HG02840 (cell line): ENCODE measurements around the gene DHRSX.
"Not testable (repeated sequence)": the region's sequence is repeated elsewhere in the genome, so short reads cannot be mapped to it uniquely, and the experiment has no call there.

Experiments
- ATAC-seq: cut with Tn5 transposase; IDR thresholded peaks from one replicate; pipeline ENCODE4 v1.9.1; 2021; ENCODE audit warnings: mild to moderate bottlenecking, moderate library complexity, moderate number of reproducible peaks; ENCODE audit not compliant: unreplicated experiment, low FRiP score

Gene DHRSX, protein sequence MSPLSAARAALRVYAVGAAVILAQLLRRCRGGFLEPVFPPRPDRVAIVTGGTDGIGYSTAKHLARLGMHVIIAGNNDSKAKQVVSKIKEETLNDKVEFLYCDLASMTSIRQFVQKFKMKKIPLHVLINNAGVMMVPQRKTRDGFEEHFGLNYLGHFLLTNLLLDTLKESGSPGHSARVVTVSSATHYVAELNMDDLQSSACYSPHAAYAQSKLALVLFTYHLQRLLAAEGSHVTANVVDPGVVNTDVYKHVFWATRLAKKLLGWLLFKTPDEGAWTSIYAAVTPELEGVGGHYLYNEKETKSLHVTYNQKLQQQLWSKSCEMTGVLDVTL

DNA sequence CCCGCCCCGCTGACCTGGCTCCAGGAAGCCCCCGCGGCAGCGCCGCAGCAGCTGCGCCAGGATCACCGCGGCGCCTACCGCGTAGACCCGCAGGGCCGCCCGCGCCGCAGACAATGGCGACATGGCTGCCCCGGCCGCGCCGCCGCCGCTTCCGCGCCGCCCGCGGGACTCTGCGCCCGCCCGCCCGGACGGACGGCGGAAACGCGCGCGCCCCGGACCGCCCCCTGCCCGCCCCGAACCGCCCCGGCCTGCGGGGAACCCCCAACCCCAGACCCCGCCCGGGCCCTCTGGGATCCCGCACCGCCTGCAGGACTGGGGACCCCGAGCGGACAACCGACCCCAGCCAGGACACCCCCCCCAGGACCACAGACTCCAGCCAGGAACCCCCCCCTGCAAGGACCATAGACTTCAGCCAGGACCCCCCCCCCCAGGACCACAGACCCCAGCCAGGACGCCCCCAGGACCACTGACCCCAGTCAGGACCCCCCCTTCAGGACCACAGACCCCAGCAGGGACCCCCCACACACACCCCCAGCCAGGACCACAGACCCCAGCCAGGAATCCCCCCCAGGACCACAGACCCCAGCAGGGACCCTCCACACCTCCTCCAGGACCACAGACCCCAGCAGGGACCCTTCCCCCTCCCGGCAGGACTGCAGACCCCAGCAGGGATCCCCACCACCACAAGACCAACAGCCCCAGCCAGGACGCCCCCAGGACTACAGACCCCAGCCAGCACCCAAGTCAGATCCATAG, at the start of gene DHRSX, which contains the start of gene ZBED1:
Gene DHRSX, minus strand, starts transcription at position 174 of the 756 bp plus-strand sequence. Its CDS starts 51 bp downstream, at position 123.
Gene ZBED1, minus strand, starts transcription at position 174 of the 756 bp plus-strand sequence. CDS start 10,257 bp downstream, outside the sequence.
- ATAC-seq = no peak

DNA sequence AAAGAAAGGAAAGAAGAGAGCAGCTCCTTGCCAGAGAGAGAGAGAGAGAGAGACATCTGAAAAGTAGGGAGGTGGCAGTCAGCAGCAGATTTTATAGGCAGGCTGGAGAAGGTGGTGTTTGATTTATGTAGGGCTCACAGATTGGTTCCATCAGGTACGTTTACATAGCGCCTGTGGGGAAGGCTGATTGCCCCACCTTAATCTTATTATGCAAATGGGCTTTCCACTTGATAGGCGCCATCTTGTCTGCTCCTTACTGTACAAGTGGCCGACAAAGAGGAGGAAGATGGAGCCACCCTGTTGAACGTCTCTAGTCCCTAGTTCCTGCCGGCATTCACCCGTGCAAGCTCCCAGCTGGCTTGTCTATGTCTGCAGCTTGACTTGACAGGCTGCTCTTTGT, 49.1 kb upstream of the DHRSX start:
- ATAC-seq = no peak

DNA sequence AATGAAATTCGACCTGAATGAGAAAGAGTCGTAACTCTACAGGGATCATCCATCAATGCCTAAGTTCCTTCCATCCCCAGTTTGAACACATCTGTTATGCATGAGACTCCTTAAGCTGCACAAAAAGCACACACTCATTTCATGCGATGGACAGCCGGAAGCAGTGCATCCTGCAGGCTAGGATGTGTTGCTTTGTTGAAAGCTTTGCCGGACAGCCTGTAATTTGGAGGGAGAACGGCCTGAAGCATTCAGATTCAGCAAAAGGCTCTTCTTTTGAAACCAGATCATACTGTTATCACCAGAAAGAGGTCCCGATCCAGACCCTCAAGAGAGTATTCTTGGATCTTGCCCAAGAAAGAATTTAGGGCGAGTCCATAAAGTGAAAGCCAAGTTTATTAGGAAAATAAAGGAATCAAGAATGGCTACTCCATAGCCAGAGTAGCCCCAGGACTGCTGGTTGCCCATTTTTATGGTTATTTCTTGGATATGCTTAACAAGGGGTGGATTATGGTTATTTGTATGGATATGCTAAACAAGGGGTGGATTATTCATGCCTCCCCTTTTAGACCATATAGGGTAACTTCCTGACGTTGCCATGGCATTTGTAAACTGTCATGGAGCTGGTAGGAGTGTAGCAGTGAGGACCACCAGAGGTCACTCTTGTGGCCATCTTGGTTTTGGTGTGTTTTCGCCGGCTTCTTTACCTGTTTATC, 48.1 kb upstream of the DHRSX start:
- ATAC-seq = no peak

DNA sequence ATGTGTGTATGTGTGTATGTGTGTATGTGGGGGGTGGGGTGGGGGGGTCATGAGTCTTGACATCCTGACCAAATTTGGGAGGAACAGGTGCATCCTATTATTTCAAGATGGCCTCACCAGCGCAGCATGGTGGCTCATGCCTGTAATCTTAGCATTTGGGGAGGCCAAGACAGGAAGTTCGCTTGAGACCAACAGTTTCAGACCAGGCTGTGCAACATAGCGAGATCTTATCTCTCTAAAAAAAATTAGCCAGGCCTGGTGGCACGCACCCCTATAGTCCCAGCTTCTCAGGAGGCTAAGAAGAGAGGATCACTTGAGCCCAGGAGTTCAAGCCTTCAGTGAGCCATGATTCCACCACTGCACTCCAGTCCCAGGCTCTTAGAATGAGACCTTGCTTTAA, 47.0 kb upstream of the DHRSX start:
- no peak for ATAC-seq

DNA sequence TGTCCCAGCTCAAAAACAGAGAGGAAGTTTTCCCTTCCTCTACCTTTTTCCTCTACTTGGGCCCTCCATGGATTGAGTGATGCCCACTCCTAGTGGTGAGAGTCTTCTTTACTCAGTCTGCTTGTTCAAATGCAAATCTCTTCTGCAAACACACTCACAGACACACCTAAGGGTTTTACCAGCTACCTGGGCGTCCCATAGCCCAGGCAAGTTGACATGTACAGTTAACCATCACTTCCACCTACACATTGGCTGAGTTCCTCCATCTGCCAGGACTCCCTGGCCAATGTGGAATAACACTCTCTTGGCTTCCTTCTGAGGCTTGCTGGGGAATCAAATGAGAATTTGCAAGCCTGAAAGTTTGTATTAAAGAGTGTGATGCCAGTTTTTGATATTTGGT, 45.7 kb upstream of the DHRSX start:
- ATAC-seq = no peak

DNA sequence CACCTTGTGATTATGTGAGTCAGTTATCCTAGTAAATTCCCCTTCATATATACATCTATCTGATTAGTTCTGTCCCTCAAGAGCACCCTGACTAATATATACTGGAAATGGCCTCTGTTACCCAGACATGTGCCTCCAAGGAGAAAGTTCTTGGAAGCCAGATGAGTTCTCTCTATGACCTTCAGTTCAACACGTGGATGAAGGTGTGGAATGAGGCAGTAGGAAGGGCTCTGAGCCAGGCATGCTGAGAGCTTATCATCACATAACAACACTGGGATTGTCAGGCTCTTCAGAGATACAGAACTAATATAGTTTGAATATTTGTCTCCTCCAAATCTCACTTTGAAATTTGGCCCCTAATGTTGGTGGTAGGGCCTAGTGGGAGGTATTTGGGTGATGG, 44.4 kb upstream of the DHRSX start:
- no peak for ATAC-seq

DNA sequence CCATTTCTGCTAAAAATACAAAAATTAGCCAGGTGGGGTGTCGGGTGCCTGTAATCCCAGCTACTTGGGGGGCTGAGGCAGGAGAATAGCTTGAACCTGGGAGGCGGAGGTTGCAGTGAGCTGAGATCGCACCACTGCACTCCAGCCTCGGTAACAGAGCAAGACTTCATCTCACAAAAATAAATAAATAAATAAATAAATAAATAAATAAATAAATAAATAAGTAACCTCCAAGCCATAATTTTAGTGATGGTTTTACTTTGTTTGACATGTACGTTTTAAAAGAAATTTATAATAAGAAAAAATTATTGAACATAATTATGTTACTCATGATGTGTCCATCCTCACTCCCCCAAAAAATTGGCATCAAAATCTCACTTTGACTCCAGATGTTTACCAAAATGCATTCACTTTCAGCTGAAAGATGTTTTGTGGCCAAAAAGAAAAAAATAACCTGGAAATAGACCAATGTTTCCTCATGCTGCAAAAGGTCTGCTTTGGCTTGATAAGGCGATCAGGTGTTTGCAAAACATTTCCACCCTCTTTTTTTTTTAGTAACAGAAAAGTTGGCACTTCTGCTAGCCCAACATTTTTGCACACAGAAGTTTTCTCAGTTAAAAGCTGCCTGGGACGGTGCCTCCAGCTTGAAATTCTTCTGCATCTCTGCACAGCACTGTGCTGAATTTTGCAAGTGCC, 42.2 kb upstream of the DHRSX start:
- no peak for ATAC-seq

DNA sequence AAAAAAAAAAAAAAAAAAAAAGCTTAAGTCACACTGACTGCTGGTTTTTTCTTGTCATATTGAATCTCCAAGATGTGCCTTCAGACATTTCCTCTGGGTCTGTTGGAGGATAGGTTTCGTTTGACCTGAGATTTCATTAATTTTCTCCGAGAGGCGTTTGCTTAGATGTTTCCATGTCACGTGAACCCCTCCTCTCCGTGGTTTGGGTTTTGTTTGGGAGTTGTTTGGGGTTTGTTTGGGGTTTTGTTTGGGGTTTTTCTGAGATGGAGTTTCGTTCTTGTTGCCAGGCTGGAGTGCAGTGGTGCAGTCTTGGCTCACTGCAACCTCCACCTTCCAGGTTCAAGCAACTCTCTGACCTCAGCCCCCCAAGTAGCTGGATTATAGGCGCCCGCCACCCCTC, 40.8 kb upstream of the DHRSX start:
- no peak for ATAC-seq

DNA sequence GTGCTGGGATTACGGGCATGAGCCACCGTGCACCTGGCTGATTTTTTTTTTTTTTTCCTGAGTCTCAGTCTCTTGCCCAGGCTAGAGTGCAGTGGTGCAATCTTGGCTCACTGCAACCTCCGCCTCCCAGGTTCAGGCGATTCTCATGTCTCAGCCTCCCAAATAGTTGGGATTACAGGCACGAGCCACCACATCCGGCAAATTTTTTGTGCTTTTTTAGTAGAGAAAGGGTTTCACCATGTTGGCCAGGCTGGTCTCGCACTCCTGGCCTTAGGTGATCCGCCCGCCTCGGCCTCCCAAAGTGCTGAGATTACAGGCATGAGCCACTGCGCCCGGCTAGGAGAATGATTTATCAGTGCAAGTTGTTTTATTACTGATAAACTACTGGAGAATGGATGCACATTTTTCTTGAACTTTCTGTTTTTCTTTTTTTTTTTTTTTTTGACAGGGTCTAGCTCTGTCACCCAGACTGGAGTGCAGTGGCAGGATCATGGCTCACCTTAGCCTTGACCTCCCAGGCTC, 39.7 kb upstream of the DHRSX start:
- no peak for ATAC-seq

DNA sequence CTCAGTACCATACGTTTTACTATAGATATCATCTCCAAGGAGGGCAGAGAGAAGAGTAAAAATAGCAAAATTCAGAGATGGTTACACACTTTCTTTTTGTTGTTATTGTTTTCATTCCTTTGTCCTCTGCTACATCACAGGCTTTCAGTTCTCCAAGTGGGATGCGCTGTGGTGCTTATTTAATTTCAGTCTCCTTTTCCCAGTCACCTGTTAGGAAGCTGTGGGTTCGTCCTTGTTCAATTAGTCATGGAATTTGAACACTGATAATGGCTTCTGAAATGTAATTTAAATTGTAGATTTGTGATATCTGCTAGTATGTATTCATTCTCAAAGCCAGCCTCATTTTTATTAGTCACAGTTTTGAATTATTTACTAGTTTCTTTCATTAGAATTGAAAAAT, 38.8 kb upstream of the DHRSX start:
- ATAC-seq = no peak

DNA sequence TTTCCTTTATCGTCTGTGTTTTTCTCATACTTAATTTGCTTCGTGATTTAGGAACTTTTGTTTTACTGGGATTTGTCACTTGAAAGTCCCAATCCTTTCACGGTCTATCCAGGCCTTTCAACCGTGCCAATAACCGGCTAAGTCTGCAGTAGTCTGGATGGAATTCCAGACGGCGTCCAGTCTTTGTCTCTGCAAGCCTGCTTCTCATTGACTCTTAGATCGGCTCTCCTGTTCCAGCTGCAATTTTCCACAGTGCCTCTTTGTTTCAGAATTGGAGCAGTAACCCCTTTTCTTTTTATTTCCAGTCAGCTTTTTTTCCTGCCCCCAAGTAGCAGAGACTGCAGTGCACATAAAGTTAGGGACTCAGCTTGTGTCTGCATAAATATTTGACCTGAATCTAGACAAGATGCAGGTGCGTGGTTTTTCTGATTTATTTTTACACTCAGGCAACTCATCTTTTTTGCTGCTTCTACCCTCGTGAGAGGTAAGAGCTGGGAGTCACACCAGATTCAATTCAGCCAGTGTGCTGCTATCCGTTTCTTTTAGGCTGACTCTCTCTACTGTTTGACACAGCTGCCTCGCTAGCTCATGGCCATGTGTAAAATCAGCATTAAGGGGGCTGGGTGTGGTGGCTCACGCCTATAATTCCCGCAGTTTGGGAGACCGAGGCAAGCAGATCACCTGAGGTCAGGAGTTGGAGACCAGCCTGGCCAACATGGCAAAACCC, 37.4 kb upstream of the DHRSX start:
- ATAC-seq = no peak

DNA sequence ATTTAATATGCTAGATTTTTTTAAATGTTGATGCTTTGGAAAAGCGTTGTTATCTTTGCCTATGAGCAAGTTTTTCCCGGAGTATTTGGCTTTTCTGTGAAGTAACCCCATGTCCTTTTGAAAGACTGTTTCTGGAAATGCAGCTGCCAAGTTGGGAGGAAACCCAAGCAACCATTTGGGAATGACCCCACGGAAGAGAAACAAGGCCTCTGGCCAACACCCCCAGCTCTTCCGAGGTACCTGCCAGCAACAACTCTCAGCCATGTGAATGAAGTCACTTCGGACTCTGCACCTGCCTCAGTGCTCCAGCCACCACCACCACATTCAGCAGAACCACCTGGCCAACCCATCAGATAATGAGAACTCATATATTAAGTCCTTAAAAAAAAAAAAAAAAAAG, 36.2 kb upstream of the DHRSX start:
- no peak for ATAC-seq

DNA sequence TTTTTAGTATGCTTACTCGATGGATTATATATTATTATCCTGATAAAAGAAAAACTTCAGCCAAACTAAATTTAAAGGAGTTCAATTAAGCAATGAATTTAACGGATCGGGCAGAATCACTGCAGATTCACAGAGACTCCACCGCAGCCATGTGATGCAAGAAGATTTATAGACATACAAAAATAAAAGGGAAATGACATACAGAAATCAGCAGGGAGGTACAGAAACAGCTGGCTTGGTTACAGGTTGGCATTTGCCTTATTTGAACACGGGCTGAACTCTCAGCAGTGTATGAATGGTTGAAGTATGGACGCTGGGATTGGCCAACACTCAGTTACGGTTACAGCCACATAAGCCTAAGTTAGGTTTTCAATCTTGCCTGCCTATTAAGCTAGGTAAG, 35.4 kb upstream of the DHRSX start:
- ATAC-seq = no peak

DNA sequence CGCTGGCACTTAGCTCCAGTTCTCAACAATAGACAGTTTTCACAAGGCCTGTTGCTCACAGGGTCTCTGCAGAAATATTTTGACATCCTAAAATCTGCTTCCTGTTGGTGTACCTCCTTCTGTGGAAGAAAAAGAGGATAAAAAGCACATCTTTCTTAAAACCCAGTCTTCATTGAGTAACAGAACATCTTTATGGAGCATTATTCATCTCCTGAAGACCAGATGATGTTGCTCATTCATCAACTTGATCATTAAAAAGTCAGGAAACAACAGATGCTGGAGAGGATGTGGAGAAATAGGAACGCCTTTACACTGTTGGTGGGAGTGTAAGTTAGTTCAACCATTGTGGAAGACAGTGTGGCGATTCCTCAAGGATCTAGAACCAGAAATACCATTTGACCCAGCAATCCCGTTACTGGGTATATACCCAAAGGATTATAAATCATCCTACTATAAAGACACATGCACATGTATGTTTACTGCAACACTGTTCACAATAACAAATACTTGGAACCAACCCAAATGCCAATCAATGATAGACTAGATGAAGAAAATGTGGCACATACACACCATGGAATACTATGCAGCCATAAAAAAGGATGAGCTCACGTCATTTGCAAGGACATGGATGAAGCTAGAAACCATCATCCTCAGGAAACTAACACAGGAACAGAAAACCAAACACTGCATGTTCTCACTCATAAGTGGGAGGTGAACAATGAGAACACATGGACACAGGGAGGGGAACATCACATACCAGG, 33.7 kb upstream of the DHRSX start:
- not testable (repeated sequence) for ATAC-seq

DNA sequence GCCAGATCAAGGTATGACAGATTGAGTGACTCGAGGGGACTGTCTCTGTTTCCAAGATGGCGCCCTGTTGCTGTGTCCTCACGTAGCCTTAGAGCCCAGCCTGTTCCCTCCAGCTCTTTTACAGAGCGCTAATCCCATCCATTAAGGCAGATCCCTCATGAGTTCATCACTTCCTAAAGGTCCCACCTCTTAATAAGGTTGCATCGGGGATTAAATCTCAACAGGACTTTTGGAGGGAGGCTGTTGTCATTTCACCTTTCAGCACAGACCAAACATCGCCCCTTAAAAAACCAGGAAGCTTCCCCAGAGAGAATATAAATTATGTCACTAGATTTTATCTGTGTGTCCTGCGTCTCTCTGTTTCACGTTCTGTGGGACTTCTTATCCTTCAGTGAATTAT, 32.6 kb upstream of the DHRSX start:
- no peak for ATAC-seq

DNA sequence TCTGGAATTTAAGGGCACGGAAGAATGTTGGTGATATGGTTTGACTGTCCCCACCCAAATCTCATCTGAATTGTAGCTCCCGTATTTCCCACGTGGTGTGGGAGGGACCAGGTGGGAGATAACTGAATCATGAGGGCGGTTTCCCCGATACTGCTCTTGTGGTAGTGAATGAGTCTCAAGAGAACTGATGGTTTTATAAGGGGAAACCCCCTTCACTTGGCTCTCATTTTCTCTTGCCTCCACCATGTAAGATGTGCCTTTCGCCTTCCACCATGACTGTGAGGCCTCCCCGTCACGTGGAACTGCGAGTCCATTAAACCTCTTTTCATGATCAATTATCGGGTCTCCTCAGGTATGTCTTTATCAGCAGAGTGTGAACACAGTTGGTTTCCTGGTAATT, 25.6 kb upstream of the DHRSX start:
- no peak for ATAC-seq

DNA sequence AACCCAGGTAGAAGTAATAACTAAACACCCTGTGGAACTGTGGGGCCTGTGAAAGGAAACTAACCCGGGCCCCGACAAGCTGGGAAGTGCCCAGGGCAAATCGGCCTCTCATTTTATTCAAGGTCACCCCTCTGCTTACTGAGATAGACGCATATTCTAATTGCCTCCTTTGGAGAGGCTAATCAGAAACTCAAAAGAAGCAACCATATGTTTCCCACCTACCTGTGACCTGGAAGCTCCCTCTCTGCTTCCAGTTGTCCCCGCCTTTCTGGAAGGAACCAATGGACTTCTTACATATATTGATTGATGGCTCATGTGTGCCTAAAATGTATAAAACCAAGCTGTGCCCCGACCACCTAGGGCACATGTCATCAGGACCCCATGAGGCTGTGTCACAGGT, 23.1 kb upstream of the DHRSX start:
- ATAC-seq = no peak

DNA sequence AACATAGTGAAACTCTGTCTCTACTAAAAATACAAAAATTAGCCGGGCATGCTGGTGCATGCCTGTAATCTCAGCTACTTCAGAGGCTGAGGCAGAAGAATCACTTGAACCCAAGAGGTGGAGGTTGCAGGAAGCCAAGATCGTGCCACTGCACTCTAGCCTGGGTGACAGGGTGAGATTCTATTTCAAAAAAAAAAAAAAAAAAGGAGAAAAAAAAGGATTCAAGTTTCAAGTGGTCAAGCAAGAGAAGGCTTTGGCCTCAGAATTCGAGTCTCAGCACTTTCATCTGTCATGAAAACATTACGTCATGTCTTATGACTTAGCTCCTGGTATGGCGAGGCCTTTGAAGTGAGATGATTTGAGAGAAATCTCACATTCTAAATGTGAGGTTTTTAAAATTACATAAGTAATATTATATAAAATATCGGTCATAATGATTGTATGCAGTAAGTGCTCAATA, 21.2 kb upstream of the DHRSX start:
- no peak for ATAC-seq
